ENCODE results near the gene C1orf105. TPM values are rescaled to one million over a fixed set of nuclear protein-coding genes. Genes with fewer than 3 reads are reported as not detected.

C1orf105 gene
- total and polyA plus RNA-seq, 4 donors: 0.16 TPM; not detected in 3

GRCh38 chr1:172487550-172487949, 67.1 kb downstream of the C1orf105 start (continued):
- TF ChIP-seq REST (IDR thresholded peaks at IDR 0.05): no peak
- no peak for TF ChIP-seq NR2F2 (IDR thresholded peaks at IDR 0.05)
- no peak for TF ChIP-seq FOXA1 (IDR thresholded peaks at IDR 0.05)
- no peak for TF ChIP-seq HNF4G (IDR thresholded peaks at IDR 0.05)
- TF ChIP-seq SP1 (IDR thresholded peaks at IDR 0.05): no peak

GRCh38 chr1:172488393-172488792, 67.9 kb downstream of the C1orf105 start:
- no peaks in the 10 kb centered on the region for H3K27me3 ChIP-seq (ENCODE audit: control insufficient read depth in 4 of 4, insufficient read depth in 4 of 4, low read length in 3 of 4)
- H3K9ac ChIP-seq (ENCODE audit: low read depth in 1 of 2, low read length in 2 of 2): no peak overlapping the region
- TF ChIP-seq EGR1 (IDR thresholded peaks at IDR 0.05; ENCODE audit: low read depth in 2 of 2) (no peak), MAX (IDR thresholded peaks at IDR 0.05) (no peak), JUND (IDR thresholded peaks at IDR 0.05) (no peak), REST (IDR thresholded peaks at IDR 0.05) (no peak), SP1 (IDR thresholded peaks at IDR 0.05) (no peak), ZBTB33 (IDR thresholded peaks at IDR 0.05) (no peak), FOXA1 (IDR thresholded peaks at IDR 0.05) (no peak), HNF4G (IDR thresholded peaks at IDR 0.05) (no peak), GABPA (IDR thresholded peaks at IDR 0.05 in 1 of 2, conservative IDR thresholded peaks at IDR 0.05 in 1 of 2) (no peak), TAF1 (conservative IDR thresholded peaks at IDR 0.05) (no peak)
- H3K4me1 ChIP-seq (ENCODE audit: control insufficient read depth in 4 of 4, insufficient read depth in 4 of 4, low read length in 3 of 4): no peaks in the 10 kb centered on the region
- no peak overlapping the region for H3K27ac ChIP-seq (ENCODE audit: low read depth in 1 of 2, low read length in 2 of 2)
- H3K9me3 ChIP-seq (ENCODE audit: control insufficient read depth in 4 of 4, low read length in 3 of 4): no peaks in the 10 kb centered on the region
- DNase-seq (ENCODE audit: low spot score): no peak
- no peaks in the 10 kb centered on the region for H3K36me3 ChIP-seq (ENCODE audit: control insufficient read depth in 4 of 4, insufficient read depth in 3 of 4, low read depth in 1 of 4, low read length in 3 of 4)
- WGBS: 97% methylated on average over 3 of the region's 3 CpGs
- no peak overlapping the region for H3K4me3 ChIP-seq (ENCODE audit: low read depth in 1 of 3, low read length in 3 of 3)

GRCh38 chr1:172489847-172490246, 69.4 kb downstream of the C1orf105 start:
- no peak overlapping the region for H3K27ac ChIP-seq (ENCODE audit: low read depth in 1 of 2, low read length in 2 of 2)
- H3K4me1 ChIP-seq (ENCODE audit: control insufficient read depth in 4 of 4, insufficient read depth in 4 of 4, low read length in 3 of 4): no peaks in the 10 kb centered on the region
- no peaks in the 10 kb centered on the region for H3K36me3 ChIP-seq (ENCODE audit: control insufficient read depth in 4 of 4, insufficient read depth in 3 of 4, low read depth in 1 of 4, low read length in 3 of 4)
- H3K9ac ChIP-seq (ENCODE audit: low read depth in 1 of 2, low read length in 2 of 2): no peak overlapping the region
- WGBS: 88% methylated on average over 3 of the region's 3 CpGs
- no peaks in the 10 kb centered on the region for H3K9me3 ChIP-seq (ENCODE audit: control insufficient read depth in 4 of 4, low read length in 3 of 4)
- no peak for DNase-seq (ENCODE audit: low spot score)
- H3K4me3 ChIP-seq (ENCODE audit: low read depth in 1 of 3, low read length in 3 of 3): no peak overlapping the region
- TF ChIP-seq ZBTB33 (IDR thresholded peaks at IDR 0.05) (no peak), RXRA (IDR thresholded peaks at IDR 0.05) (no peak), FOXA2 (IDR thresholded peaks at IDR 0.05) (no peak), EGR1 (IDR thresholded peaks at IDR 0.05; ENCODE audit: low read depth in 2 of 2) (no peak)
- no peaks in the 10 kb centered on the region for H3K27me3 ChIP-seq (ENCODE audit: control insufficient read depth in 4 of 4, insufficient read depth in 4 of 4, low read length in 3 of 4)
